NCI-H2171 (cell line): Measurements from ENCODE around the gene MTHFD2L.
"Not testable (repeated sequence)": the region's sequence is repeated elsewhere in the genome, so short reads cannot be mapped to it uniquely, and the experiment has no call there.

Experiments used
- DNase-seq: peaks from one replicate; lab custom pipeline; 2025; lab: John Stamatoyannopoulos, UW

Gene MTHFD2L

GRCh38 chr4:74157561-74158465, at the start of gene MTHFD2L:
MTHFD2L (plus strand) TSS chr4:74158118; CDS start chr4:74158139, 21 bp downstream.
- peak; percentile 61 for DNase-seq

GRCh38 chr4:74108457-74109115, 49.3 kb upstream of the MTHFD2L start:
- DNase-seq: no peak

- no peak for DNase-seq
Measured at GRCh38 chr4:74109116-74109869, 48.6 kb upstream of the MTHFD2L start.

GRCh38 chr4:74109870-74110605, 47.9 kb upstream of the MTHFD2L start:
- no peak for DNase-seq

- DNase-seq: no peak
Measured at GRCh38 chr4:74110670-74111069, 47.2 kb upstream of the MTHFD2L start.

GRCh38 chr4:74111306-74111975, 46.5 kb upstream of the MTHFD2L start:
- DNase-seq: no peak

- DNase-seq: no peak
Measured at GRCh38 chr4:74111990-74112389, 45.9 kb upstream of the MTHFD2L start.

DNA sequence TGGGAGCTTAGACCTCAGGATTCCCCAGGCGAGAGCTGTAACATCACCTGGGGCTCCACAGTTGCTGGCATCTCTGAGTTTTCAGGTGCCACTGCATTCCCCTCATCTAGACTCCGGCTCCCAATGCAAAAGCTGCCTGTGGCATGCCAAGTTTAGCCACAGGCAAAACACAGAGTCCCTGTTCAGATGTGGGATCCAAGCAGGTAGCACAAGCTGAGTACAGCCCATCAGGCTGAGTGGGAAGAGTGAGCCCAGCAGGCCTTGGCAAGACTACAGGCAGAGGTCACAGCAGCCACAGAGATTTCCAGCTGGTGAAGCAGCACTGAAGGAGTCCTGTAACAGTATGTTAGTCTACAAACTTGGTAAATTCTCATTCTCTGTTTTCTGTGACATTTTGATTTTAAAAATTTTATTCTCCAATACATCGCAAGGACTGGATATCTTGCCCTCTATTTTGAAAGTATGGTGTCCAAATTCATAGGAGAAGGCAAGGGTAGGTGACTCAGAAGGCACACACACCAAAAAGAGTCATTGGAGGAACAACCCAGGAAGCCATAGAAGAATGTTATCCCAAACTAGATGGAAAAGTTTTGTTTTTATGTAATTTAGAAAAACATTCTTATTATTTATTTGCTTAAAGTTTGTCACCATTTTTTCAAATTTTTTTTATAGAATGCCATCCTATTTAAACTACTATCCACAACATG, 45.4 kb upstream of the MTHFD2L start:
- no peak for DNase-seq

- DNase-seq: no peak
Measured at GRCh38 chr4:74114234-74114633, 43.7 kb upstream of the MTHFD2L start.

- DNase-seq: no peak
Measured at GRCh38 chr4:74117024-74117534, 40.8 kb upstream of the MTHFD2L start.

DNA sequence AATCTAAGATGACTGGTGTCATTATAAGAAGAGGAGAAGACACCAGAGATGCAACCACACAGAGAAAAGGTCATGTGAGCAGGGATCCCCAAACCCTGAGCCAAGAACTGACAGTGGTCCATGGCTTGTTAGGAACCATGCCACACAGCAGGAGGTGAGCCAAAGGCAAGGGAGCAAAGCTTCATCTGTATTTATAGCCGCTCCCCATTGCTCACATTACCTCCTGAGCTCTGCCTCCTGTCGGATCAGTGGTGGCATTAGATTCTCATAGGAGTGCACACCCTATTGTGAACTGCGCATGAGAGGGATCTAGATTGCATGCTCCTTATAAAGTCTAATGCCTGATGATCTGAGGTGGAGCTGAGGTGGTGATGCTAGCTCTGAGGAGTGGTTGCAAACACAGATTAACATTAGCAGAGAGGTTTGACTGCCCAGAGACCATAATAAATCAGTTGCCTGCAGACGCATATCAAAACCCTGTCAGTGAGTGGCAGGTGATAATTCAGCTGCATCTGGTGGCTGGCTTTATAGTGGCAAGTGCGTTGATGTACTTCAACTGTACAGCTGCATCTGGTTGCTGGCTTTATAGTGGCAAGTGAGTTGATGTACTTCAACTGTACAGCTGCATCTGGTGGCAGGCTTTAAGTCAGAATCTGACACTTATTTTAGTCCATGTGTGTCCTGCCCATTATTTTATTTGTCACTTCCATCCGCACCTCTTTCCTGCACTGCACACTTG, 39.1 kb upstream of the MTHFD2L start:
- DNase-seq: no peak

GRCh38 chr4:74120086-74120485, 37.8 kb upstream of the MTHFD2L start:
- no peak for DNase-seq

GRCh38 chr4:74121643-74122579, 36.0 kb upstream of the MTHFD2L start:
- no peak for DNase-seq

DNA sequence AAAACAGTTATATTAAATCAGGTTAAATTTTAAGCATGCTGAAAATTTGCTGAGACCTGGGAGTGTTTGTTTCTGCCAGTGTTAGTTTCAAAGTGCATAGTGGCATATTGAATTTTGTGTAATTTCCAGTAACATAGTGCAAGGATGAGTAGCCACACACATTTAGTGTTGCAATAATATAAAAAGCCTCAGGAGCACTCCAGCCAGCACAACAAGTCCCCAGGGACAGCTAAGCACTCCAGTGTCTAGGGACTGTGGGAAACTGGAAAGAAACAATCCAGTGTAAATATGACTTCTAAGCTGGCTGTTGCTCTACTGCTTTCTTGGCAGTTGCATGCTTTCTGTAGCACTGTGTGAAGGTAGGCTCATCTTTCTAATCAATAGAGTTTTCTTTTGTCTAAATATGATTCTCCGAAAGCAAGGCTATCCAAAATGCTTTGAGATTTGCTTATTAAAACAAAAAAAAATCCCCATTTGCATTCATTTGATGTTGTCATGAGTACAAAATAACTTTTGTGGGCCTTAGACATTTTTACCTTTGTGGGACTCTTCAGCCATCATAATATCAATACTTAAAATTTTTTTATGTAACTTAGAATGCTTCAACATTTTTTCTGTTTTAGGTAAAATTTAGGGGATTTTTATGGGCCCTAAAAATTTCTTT, 34.7 kb upstream of the MTHFD2L start:
- DNase-seq: no peak

GRCh38 chr4:74125029-74125428, 32.9 kb upstream of the MTHFD2L start:
- DNase-seq: no peak

DNA sequence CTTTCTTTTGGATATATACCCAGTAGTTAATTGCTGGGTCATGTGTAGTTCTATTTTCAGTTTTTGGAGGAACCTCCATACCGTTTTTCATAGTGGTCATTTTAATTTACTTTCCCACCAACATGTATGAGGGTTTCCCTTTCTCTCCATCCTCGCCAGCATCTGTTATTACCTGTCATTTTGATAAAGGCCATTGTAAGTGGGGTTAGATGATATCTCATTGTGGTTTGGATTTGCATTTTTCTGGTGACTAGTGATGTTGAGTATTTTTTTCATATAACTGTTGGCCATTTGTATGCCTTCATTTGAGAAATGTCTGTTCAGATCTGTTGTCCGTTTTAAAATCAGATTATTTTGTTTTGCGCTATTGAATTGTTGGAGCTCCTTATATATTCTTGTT, 30.2 kb upstream of the MTHFD2L start:
- no peak for DNase-seq

DNA sequence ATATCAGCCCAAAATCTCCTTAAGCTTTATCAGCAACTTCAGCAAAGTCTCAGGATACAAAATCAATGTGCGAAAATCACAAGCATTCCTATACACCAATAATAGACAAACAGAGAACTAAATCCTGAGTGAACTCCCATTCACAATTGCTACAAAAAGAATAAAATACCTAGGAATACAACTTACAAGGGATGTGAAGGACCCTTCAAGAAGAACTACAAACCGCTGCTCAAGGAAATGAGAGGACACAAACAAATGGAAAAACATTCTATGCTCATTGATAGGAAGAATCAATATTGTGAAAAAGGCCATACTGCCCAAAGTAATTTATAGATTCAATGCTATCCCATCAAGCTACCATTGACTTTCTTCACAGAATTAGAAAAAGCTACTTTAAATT, 27.1 kb upstream of the MTHFD2L start:
- DNase-seq: not testable (repeated sequence)

- DNase-seq: not testable (repeated sequence)
Measured at GRCh38 chr4:74132188-74132587, 25.7 kb upstream of the MTHFD2L start.
